ENCODE measurements around the gene SHROOM1.

DNA sequence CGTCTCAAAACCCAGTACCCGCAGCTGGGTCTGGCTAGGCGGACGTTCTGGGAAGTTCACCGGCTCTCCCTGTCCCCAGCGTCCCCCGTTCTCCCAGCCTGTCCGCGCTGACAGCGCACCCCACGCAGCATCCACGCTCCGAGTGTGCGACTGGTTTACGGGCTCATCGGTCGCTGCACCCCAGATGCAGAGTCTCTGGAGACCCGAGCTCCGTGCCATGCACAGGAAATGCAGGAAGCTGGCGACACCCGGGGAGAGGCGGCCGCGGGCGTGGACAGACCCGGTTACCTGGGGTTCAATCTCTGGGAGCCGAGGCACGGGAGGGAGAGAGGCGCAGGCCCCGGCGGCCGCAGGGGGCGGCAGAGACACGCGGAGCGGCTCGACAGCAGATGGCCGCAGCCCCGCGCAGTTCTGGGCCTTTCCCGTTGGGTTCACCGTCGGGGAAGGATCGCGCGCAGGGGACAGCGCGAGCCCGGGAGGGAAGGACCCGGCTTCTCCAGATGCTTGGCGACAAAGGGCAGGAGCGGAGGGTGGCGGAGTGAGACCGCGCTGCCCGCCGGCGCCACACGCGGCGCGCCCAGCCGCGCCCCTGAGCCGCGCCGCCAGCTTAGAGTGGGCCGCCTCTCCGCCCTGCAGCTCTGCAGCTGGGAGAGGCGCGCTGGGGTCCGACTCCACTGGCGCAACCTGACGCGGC is 558 bp downstream of the SHROOM1 start:
- no peak for TF ChIP-seq POLR2A (IDR thresholded peaks at IDR 0.05)
- TF ChIP-seq, protein P1, sequence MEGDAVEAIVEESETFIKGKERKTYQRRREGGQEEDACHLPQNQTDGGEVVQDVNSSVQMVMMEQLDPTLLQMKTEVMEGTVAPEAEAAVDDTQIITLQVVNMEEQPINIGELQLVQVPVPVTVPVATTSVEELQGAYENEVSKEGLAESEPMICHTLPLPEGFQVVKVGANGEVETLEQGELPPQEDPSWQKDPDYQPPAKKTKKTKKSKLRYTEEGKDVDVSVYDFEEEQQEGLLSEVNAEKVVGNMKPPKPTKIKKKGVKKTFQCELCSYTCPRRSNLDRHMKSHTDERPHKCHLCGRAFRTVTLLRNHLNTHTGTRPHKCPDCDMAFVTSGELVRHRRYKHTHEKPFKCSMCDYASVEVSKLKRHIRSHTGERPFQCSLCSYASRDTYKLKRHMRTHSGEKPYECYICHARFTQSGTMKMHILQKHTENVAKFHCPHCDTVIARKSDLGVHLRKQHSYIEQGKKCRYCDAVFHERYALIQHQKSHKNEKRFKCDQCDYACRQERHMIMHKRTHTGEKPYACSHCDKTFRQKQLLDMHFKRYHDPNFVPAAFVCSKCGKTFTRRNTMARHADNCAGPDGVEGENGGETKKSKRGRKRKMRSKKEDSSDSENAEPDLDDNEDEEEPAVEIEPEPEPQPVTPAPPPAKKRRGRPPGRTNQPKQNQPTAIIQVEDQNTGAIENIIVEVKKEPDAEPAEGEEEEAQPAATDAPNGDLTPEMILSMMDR (IDR thresholded peaks at IDR 0.05) = peak in 5 of 7 experiments; percentile 73 to 91 (median 86)
- TF ChIP-seq POLR2AphosphoS5 (IDR thresholded peaks at IDR 0.05) = peak in 2 of 3 donors; percentile 46 to 67

Measured in stomach (tissue), 4 donors.